Activated CD8-positive, alpha-beta T cell treated with anti-CD3 and anti-CD28 coated beads for 36 hours (primary cell): ENCODE results near the gene ARSA. TPM values are rescaled to one million over a fixed set of nuclear protein-coding genes. Genes with fewer than 3 reads are reported as not detected.
"Not testable (repeated sequence)": the region's sequence is repeated elsewhere in the genome, so short reads cannot be mapped to it uniquely, and the experiment has no call there.

ENCODE experiments used
- ATAC-seq: fragments of 200-7000 bp; cut with Tn5 transposase; one replicate; pipeline ENCODE4 v1.10.0; 2021; ENCODE audit warnings: mild to moderate bottlenecking, moderate library complexity
- CTCF ChIA-PET: fragments of 350-600 bp; sonication (Branson Sonifier 250); formaldehyde crosslinking; loops from one replicate; lab custom pipeline; 2021; ENCODE audit warnings: antibody characterized with exemption; lab: Charles Lee
- POLR2A ChIA-PET: fragments of 350-600 bp; sonication (Branson Sonifier 250); formaldehyde crosslinking; loops from one replicate; lab custom pipeline; 2021; ENCODE audit warnings: antibody characterized with exemption; lab: Charles Lee
- DNase-seq: peaks from one replicate; pipeline ENCODE4 v3.0.0-alpha.2; 2020
- H3K27ac Mint-ChIP-seq: one replicate; pipeline ENCODE4 v1.8.0; 2021; ENCODE audit warnings: mild to moderate bottlenecking, mixed read lengths
- H3K27me3 Mint-ChIP-seq: one replicate; pipeline ENCODE4 v1.8.0; 2021; ENCODE audit warnings: mixed read lengths
- H3K36me3 Mint-ChIP-seq: one replicate; pipeline ENCODE4 v1.8.0; 2021; ENCODE audit warnings: low read depth, mixed read lengths
- H3K4me1 Mint-ChIP-seq: one replicate; pipeline ENCODE4 v1.8.0; 2021; ENCODE audit warnings: low read depth, mixed read lengths
- H3K4me3 Mint-ChIP-seq: one replicate; pipeline ENCODE4 v1.8.0; 2021; ENCODE audit warnings: mild to moderate bottlenecking, moderate library complexity, mixed read lengths
- H3K9me3 Mint-ChIP-seq: one replicate; pipeline ENCODE4 v1.8.0; 2021; ENCODE audit warnings: mixed read lengths
- intact Hi-C: fragments of 100-400 bp; cut with micrococcal nuclease; formaldehyde crosslinking; loops from one replicate; pipeline ENCODE4 v1.10.0; 2022
- total RNA-seq, 2 experiments: library from RNA; stranded (reverse); gene quantifications; one replicate each; pipeline ENCODE4 v1.2.3, GENCODE V29; 2021
- TF ChIP-seq, protein P1 (sequence below): fragments of 200-600 bp; IDR thresholded peaks from one replicate; pipeline ENCODE4 v1.8.0; 2022; ENCODE audit warnings: antibody characterized with exemption, mild to moderate bottlenecking

The ARSA gene
- total RNA-seq, 2 experiments from 2014 or later, result 11.6 to 11.8 TPM

- H3K27ac Mint-ChIP-seq, result no peak overlapping the region
- intact Hi-C loops, result no loop called here
- ATAC-seq, result no peak
- no peaks in the 10 kb centered on the region for H3K36me3 Mint-ChIP-seq
- POLR2A ChIA-PET, result interaction anchor here (0.6 to 0.9 kb wide), 2 partner anchors 22 to 86 kb away, joined by 3 read pairs; partner anchors contain the start of gene SCO2
- CTCF ChIA-PET, result interaction anchor here (0.6 to 1.0 kb wide), 2 partner anchors 9 to 63 kb away, joined by 3 read pairs; no protein-coding TSS in a partner anchor
- peaks cover 14% of the 10 kb centered on the region for H3K27me3 Mint-ChIP-seq
- H3K4me1 Mint-ChIP-seq, result no peaks in the 10 kb centered on the region
- TF ChIP-seq, protein P1, sequence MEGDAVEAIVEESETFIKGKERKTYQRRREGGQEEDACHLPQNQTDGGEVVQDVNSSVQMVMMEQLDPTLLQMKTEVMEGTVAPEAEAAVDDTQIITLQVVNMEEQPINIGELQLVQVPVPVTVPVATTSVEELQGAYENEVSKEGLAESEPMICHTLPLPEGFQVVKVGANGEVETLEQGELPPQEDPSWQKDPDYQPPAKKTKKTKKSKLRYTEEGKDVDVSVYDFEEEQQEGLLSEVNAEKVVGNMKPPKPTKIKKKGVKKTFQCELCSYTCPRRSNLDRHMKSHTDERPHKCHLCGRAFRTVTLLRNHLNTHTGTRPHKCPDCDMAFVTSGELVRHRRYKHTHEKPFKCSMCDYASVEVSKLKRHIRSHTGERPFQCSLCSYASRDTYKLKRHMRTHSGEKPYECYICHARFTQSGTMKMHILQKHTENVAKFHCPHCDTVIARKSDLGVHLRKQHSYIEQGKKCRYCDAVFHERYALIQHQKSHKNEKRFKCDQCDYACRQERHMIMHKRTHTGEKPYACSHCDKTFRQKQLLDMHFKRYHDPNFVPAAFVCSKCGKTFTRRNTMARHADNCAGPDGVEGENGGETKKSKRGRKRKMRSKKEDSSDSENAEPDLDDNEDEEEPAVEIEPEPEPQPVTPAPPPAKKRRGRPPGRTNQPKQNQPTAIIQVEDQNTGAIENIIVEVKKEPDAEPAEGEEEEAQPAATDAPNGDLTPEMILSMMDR, result no peak
- H3K4me3 Mint-ChIP-seq, result no peak overlapping the region
- DNase-seq, result no peak
- no peaks in the 10 kb centered on the region for H3K9me3 Mint-ChIP-seq
These were observed 16.5 kb downstream of the ARSA start for GRCh38 chr22:50611341-50612060.

DNA sequence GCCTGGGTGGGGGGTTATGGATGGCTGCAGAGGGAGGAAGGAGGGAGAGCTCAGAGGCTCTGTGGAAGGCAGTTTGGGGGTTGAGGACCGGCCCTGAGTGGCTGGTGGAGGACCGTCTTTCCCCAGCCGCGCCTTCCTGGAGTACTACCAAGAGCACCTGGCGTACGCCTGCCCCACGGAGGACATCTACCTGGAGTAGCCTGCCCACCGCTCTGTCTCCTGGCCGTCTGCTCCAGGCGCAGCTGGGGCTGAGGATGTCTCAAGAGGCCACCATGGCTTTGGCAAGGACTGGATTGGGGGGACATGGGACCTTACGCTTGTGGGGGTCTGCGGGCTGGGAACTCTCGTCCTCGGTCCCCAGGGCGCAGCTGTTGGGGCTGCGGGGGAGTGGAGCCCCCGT, 17.4 kb downstream of the ARSA start:
- TF ChIP-seq, protein P1, result no peak
- ATAC-seq (no peak), DNase-seq (no peak)
- intact Hi-C loops, result no loop called here
- H3K4me3 Mint-ChIP-seq, result no peak overlapping the region
- H3K9me3 Mint-ChIP-seq, result no peaks in the 10 kb centered on the region
- ChIA-PET CTCF (interaction anchor here (1.0 kb wide), 1 partner anchor 10 kb away, joined by 3 read pairs; no protein-coding TSS in a partner anchor), POLR2A (no interaction called here)
- no peaks in the 10 kb centered on the region for H3K4me1 Mint-ChIP-seq
- H3K27me3 Mint-ChIP-seq, result peaks cover 19% of the 10 kb centered on the region
- H3K36me3 Mint-ChIP-seq, result no peaks in the 10 kb centered on the region
- H3K27ac Mint-ChIP-seq, result no peak overlapping the region

DNA sequence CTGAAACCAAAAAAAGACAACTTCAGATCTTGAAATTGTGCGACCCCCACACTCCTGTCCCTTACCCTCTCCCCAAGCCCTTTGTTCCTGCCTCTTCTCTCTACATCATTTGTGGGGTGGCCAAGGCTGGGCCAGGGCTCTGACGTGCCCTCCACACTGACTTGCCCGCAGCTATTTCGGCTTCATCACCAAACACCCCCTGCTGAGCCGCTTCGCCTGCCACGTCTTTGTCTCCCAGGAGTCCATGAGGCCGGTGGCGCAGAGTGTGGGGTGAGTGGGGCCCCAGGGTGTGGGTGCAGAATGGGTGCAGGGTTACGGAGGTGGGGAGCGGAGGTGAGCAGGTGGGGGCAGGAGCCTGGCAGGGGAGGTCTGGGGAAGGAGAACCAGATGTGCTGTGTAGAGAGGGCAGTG, 17.9 kb downstream of the ARSA start:
- no peaks in the 10 kb centered on the region for H3K36me3 Mint-ChIP-seq
- intact Hi-C loops, result no loop called here
- no peak overlapping the region for H3K4me3 Mint-ChIP-seq
- POLR2A ChIA-PET, result no interaction called here
- H3K27me3 Mint-ChIP-seq, result peaks cover 20% of the 10 kb centered on the region
- H3K27ac Mint-ChIP-seq, result no peak overlapping the region
- H3K9me3 Mint-ChIP-seq, result no peaks in the 10 kb centered on the region
- DNase-seq, result no peak
- TF ChIP-seq, protein P1, result no peak
- no peaks in the 10 kb centered on the region for H3K4me1 Mint-ChIP-seq
- ATAC-seq, result no peak
- CTCF ChIA-PET, result no interaction called here

- TF ChIP-seq, protein P1, result no peak
- DNase-seq (no peak), ATAC-seq (no peak)
- intact Hi-C loops, result no loop called here
- H3K9me3 Mint-ChIP-seq, result no peaks in the 10 kb centered on the region
- peaks cover 20% of the 10 kb centered on the region for H3K27me3 Mint-ChIP-seq
- POLR2A ChIA-PET, result interaction anchor here (1.0 kb wide), 1 partner anchor 12 kb away, joined by 3 read pairs; no protein-coding TSS in a partner anchor
- H3K36me3 Mint-ChIP-seq, result no peaks in the 10 kb centered on the region
- CTCF ChIA-PET, result no interaction called here
- no peaks in the 10 kb centered on the region for H3K4me1 Mint-ChIP-seq
- no peak overlapping the region for H3K4me3 Mint-ChIP-seq
- H3K27ac Mint-ChIP-seq, result no peak overlapping the region
These were observed 18.4 kb downstream of the ARSA start for GRCh38 chr22:50609599-50609998.

DNA sequence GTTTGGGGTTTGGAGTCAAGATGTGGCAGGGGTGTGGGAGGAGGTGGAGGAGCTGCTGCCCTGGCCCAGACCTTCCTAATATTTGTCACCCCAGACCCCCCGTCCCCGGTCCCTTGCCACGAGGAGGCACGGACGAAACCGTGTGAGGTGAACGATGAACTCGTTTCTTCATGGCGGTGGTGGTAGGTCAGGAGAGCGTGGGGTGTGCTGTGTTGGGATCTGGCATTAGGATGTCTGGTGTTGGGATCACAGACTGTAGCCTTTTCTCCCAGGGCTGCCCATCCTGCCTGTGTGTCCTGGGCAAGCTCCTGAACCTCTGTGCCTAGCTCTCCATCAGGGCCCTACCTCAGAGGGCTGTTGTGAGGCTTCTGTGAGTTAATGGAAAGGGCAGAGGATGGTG, 19.0 kb downstream of the ARSA start:
- no peaks in the 10 kb centered on the region for H3K36me3 Mint-ChIP-seq
- peaks cover 18% of the 10 kb centered on the region for H3K27me3 Mint-ChIP-seq
- ChIA-PET POLR2A (interaction anchor here (1.0 kb wide), 2 partner anchors 12 to 25 kb away, joined by 3 read pairs; no protein-coding TSS in a partner anchor), CTCF (interaction anchor here (0.7 to 1.1 kb wide), 2 partner anchors 12 to 83 kb away, joined by 3 to 5 read pairs; no protein-coding TSS in a partner anchor)
- intact Hi-C loops, result no loop called here
- DNase-seq, result no peak
- no peak for ATAC-seq
- H3K4me3 Mint-ChIP-seq, result no peak overlapping the region
- TF ChIP-seq, protein P1, result no peak
- H3K4me1 Mint-ChIP-seq, result no peaks in the 10 kb centered on the region
- H3K27ac Mint-ChIP-seq, result no peak overlapping the region
- H3K9me3 Mint-ChIP-seq, result no peaks in the 10 kb centered on the region

- intact Hi-C loops, H3K4me1 Mint-ChIP-seq, H3K27ac Mint-ChIP-seq, ATAC-seq, H3K36me3 Mint-ChIP-seq, DNase-seq, H3K9me3 Mint-ChIP-seq, H3K4me3 Mint-ChIP-seq: not testable (repeated sequence)
- ChIA-PET CTCF (interaction anchor here (0.7 to 1.1 kb wide), 2 partner anchors 12 to 82 kb away, joined by 3 to 5 read pairs; no protein-coding TSS in a partner anchor), POLR2A (interaction anchor here (1.0 kb wide), 2 partner anchors 13 to 24 kb away, joined by 3 read pairs; no protein-coding TSS in a partner anchor)
- H3K27me3 Mint-ChIP-seq, result peaks cover 20% of the 10 kb centered on the region
These were observed 19.7 kb downstream of the ARSA start for GRCh38 chr22:50608058-50608840.
